ENCODE results near the gene TFAM.
"Not testable (repeated sequence)": the region's sequence is repeated elsewhere in the genome, so short reads cannot be mapped to it uniquely, and the experiment has no call there.

TFAM gene

DNA sequence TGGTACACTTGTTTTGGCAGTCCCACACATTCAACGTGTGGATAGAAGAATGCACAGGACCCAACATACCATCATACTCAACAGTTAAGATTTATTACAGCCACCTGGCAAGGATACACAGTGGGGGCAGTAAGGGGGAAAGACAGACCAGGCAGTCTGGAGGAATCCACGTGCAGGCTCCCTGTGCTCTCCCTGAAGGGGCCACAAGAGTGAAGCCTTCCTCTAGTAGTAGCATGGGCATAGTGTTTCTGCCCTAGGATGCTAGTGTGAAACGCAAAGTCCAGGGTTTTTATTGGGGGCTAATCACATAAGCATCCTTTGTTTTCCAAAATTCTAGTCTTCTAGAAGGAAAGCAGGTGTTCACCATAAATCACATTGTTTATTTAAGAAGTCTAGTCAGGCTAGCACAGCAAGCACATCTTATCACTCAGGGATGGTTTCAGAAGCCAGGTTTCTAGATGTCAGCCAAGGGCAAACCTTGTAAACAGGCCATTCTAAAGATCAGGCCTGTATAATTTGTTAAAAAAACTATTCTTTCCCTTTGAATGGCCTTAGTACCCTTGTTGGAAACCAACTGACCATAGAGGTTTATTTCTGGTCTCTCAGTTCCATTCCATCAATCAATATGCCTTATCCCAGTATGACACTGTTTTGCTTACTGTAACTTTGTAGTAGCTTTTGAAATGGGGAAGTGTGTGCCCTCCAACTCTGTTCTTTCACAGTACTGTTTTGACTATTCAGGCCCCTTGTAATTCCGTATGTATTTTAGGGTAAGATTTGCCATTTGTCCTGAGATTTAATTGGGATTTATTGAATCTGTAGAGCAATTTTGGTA is 12.4 kb upstream of the TFAM start:
- no peak for DNase-seq (ENCODE audit: low read depth)

DNA sequence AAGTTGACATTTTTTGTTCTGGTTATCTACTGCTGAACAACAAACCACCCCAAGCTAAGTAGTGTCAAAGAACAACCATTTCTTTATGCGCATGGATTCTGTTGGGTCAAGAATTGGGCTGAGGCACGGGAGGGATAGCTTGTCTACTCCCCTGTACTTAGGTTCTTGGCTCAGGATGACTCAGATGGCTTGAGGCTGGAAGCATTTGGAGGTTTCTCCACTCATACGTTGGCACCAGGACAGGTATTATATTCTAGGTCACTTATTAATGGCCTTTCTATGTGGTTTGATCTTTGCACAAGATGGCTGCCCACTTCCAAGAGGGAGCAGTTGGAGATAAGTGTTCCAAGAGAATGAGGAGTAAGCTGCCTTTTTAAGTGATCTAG is 11.8 kb upstream of the TFAM start:
- no peak for DNase-seq (ENCODE audit: low read depth)

GRCh38 chr10:58382489-58382995 is 2.7 kb upstream of the TFAM start:
- no peak for DNase-seq (ENCODE audit: low read depth)

DNA sequence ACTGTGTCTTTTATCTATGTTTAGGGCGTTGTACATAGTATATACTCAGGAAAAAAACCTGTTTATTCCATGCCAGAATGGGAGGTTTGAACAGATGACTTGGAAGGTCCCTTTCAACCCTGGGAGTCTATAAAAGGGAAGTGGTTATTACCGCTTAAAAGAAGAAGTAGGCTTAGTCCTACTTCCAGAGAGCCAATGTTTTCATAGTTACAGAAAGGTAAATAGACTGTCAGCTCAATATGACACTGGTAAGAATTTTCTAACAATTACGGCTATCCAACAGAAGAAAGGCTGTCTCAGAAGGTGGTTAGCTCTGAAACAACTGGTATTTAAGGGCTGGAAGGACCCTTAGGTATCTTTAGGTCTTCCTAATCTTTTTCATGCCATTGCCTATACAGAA is 1.1 kb upstream of the TFAM start:
- DNase-seq (ENCODE audit: low read depth): no peak

DNA sequence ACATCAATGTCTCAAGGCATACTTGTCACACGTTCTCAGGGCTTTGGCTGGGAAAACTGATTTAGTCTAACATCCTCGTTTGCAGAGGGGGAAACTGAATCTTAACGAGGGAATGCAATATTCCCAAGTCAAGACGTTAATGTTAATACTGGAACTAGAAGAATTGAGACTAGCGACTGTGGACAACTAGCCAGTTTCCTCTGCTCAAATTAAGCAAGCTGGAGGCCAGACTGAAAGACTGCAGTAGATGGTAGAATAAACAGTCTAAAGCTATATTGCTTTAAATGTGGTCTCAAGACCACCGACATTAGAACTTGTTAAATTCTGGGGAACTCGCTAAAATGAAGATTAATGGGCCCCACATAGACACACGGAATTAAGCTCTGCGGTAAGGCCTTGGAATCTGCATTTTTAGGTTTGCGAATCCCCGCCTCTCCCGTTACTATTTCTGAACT is 639 bp upstream of the TFAM start:
- no peak for DNase-seq (ENCODE audit: low read depth)

DNA sequence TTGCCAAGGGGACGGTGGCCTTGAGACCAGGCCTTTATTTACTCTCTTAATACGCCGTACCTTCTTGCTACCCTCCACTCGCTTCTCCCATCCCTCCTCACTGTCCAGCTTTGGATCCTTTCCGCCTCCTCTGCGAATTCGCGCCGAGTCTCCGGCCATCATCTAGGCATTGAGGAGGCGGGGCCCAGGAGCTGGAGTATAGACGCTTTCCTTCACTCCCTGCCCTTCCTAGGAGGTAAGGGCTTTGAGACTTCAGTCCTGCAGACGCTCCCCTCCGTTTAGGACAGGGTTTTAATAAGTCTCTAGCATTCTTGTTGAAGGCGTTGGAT is 538 bp downstream of the TFAM start:
- DNase-seq (ENCODE audit: low read depth): no peak

GRCh38 chr10:58389024-58389423 is 3.8 kb downstream of the TFAM start:
- no peak for DNase-seq (ENCODE audit: low read depth)

DNA sequence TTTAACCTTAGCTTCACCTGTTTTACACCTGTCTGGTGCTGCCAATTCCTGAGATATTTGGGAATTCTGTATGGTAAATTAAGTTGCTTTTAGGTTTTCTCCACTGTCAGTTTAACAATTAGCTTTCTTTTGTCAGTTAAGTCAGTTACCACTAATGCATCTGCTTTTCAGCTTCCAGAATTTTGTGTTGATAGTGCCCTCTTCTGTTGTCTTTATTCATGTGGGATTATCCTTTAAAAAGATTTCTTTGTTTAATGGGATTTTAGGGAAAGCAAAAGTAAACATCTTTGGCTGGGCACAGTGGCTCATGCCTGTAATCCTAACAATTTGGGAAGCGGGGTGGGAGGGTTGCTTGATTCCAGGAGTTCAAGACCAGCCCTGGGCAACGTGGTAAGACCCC is 8.1 kb downstream of the TFAM start:
- no peak for DNase-seq (ENCODE audit: low read depth)

DNA sequence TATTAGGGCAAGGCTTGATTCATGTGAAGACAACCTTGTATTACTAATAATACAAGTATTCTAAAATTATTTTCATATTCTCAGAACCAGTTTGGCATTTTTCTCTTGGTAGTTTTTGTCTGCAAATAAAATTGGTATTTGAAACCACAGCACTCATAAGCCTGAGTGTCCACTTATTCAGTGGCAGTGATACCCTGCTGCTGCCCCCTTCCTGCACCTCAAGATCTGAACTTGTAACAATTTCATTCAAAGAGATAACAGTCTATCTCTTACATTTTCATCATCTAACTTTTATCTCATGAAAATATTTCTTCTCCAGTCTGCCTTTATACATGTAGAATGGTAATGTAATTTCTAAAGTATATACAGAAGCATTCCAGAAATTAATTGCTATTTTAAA is 9.3 kb downstream of the TFAM start:
- DNase-seq (ENCODE audit: low read depth): no peak

DNA sequence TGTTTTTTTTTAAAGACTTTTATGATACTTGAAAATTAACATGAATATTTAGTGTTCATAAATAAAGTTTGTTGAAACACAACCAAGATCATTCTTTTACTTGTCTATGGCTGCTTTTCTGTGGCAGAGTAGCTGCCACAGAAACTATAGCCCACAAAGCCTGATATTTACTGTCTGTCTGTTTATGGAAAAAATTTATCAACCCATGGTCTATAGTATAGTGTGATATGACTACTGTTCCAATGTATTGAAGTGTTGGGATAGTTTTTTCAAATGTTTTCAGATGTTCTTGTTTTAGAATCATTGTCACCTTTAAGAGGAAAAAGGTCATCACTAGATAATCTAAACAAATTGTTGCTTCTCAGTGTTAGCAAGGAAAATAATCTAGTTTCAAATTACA is 10.8 kb downstream of the TFAM start:
- DNase-seq (ENCODE audit: low read depth): no peak

GRCh38 chr10:58397830-58398229 is 12.6 kb downstream of the TFAM start:
- no peak for DNase-seq (ENCODE audit: low read depth)

DNA sequence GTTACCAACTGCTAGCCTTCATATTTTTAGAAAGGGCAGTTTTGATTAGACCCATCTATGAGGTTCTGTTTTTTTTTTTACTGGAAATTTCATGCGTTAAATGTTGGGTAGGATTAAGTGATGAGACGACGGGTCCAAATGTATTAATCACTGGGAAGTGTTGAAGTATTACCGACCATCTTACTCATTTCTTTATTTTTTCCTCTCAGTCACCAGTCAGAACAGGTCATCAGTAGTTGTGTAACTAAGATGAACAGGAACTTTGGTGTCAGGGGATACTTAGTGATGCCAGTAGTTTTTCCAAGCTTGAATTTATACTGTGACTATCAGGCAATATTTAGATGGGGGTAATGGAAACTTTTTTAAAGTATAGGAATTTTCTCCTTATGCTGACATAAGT is 14.2 kb downstream of the TFAM start:
- no peak for DNase-seq (ENCODE audit: low read depth)

DNA sequence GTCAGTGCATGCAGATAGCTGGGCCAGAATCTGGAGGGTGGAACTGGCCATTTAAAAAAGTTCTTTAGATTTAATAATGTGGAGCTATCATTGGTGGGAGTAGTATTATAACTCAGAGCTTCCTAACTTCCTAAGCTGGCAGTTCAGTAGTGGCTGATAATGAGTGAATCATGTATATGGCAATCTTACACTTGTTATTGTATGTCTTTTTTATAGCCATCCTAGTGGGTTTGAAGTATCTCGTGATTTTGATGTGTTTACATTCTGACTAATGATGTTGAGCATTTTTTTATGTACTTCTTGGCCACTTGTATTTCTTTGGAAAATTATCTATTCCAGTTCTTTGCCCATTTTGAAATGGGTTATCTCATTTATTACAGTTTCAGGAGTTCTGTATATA is 15.4 kb downstream of the TFAM start:
- DNase-seq (ENCODE audit: low read depth): no peak

DNA sequence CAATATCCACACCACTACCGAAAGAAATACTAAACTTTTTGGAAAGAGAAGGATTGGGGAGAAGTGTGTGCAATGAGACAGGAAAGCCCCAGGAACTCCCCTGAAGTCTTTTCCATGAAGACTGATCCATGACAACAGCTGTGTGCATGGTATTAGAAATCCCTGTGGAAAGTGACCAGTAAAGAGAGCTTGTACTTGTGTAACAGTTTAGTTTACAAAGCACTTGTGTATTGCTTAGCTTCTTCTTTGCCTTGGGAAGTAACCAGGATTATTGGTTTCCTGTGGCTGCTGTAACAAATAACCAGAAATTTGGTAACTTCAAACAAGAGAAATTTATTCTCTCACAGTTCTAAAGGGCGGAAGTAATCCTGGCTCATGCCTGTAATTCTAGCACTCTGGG is 18.8 kb downstream of the TFAM start:
- no peak for DNase-seq (ENCODE audit: low read depth)

DNA sequence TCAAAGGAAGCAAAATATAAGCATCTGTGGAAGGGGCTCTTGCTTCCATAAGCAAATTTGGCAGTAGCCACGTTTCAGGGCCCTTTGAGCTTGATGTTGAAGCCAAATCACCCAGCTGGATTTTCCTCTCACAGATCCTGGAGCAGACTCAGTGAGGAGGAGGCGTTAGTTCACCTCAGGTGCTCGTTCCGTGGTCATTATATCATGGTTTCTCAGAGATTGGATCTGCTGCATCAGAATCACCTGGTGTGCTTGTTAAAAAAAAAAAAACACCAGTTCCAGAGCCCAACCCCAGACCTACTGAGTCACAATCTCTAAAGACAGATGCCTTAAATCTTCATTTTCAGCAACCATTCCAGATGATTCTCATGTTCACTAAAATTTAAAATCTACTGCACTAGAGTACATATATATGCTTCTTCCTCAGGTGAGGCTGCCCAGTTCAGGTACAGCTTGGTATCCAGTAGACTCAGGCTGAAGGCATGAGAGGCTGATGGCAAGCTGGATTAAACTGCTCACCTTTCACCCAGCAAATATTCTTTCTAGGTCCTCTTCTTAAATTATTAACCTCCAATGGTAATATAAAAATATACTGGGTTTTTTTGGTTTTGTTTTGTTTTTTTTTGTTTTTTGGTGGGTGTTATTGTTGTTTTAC is 24.9 kb downstream of the TFAM start:
- no peak for DNase-seq (ENCODE audit: low read depth)

DNA sequence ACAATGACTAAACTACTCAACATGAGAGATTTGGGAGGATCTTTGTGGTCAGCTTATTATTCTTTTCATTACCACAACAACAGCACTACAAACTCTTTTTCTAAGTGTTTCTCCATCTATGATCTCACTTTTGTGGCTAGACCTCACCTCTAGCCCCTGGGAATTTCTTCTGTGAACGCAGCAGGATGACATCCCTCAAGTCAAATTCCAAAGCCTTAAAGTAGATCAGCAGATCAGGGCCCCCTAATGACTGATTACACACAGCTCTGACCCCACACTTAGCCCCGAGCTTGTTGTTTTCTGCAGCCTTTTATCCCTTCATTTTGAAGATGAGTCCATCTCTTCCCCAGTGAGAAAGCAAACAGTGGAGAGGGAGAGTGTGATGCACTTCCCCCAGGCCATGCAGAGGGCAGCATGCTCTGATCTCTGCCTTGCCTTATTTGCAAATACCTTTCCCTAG is 27.3 kb downstream of the TFAM start:
- DNase-seq (ENCODE audit: low read depth): no peak

- no peak for DNase-seq (ENCODE audit: low read depth)
Measured at GRCh38 chr10:58414270-58415041, 29.2 kb downstream of the TFAM start.

GRCh38 chr10:58415757-58416156 is 30.5 kb downstream of the TFAM start:
- DNase-seq (ENCODE audit: low read depth): no peak

- DNase-seq (ENCODE audit: low read depth): not testable (repeated sequence)
Measured at GRCh38 chr10:58417902-58418301, 32.7 kb downstream of the TFAM start.

GRCh38 chr10:58424176-58424575 is 39.0 kb downstream of the TFAM start:
- DNase-seq (ENCODE audit: low read depth): no peak

- not testable (repeated sequence) for DNase-seq (ENCODE audit: low read depth)
Measured at GRCh38 chr10:58428436-58428835, 43.2 kb downstream of the TFAM start.

- no peak for DNase-seq (ENCODE audit: low read depth)
Measured at GRCh38 chr10:58431903-58432302, 46.7 kb downstream of the TFAM start.

GRCh38 chr10:58433066-58433465 is 47.9 kb downstream of the TFAM start:
- DNase-seq (ENCODE audit: low read depth): no peak
